ENCODE measurements around the gene EXOC3. TPM values are rescaled to one million over a fixed set of nuclear protein-coding genes. Genes with fewer than 3 reads are reported as not detected.

The EXOC3 gene
- total and polyA plus RNA-seq, 4 donors: 34.8 to 61.0 (median 51.9) TPM

- H3K27me3 ChIP-seq (ENCODE audit: control insufficient read depth in 3 of 3, insufficient read depth in 3 of 3, low read length in 2 of 3): no peaks in the 10 kb centered on the region
- no peak overlapping the region for H3K27ac ChIP-seq (ENCODE audit: low read depth in 1 of 2, low read length in 1 of 2)
- no peaks in the 10 kb centered on the region for H3K9me3 ChIP-seq (ENCODE audit: control insufficient read depth in 4 of 4, insufficient read depth in 3 of 4, low read length in 3 of 4)
- DNase-seq: no peak
- no peak overlapping the region for H3K9ac ChIP-seq (ENCODE audit: insufficient read depth in 1 of 2, low read length in 2 of 2)
- H3K4me1 ChIP-seq (ENCODE audit: control insufficient read depth in 5 of 5, insufficient read depth in 5 of 5, low read length in 5 of 5): peaks cover 0 to 19% (median 4%) of the 10 kb centered on the region in 5 donors
- 79 to 88% methylated on average over 14 of the region's 14 CpGs for WGBS, 2 donors
- TF ChIP-seq, protein P1, sequence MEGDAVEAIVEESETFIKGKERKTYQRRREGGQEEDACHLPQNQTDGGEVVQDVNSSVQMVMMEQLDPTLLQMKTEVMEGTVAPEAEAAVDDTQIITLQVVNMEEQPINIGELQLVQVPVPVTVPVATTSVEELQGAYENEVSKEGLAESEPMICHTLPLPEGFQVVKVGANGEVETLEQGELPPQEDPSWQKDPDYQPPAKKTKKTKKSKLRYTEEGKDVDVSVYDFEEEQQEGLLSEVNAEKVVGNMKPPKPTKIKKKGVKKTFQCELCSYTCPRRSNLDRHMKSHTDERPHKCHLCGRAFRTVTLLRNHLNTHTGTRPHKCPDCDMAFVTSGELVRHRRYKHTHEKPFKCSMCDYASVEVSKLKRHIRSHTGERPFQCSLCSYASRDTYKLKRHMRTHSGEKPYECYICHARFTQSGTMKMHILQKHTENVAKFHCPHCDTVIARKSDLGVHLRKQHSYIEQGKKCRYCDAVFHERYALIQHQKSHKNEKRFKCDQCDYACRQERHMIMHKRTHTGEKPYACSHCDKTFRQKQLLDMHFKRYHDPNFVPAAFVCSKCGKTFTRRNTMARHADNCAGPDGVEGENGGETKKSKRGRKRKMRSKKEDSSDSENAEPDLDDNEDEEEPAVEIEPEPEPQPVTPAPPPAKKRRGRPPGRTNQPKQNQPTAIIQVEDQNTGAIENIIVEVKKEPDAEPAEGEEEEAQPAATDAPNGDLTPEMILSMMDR (IDR thresholded peaks at IDR 0.05; ENCODE audit: control extremely low read depth, extremely low read depth): no peak
- ATAC-seq (ENCODE audit: insufficient read depth, low FRiP score): no peak
- H3K36me3 ChIP-seq (ENCODE audit: control insufficient read depth in 4 of 4, insufficient read depth in 4 of 4, low read length in 4 of 4): peaks cover 0 to 2% (median 0%) of the 10 kb centered on the region in 4 donors
- H3K4me3 ChIP-seq: no peak overlapping the region
These were observed 3.3 kb upstream of the EXOC3 start for GRCh38 chr5:439636-440035.

GRCh38 chr5:440401-441201, 2.4 kb upstream of the EXOC3 start:
- H3K4me3 ChIP-seq: no peak overlapping the region
- WGBS, 2 donors: 64 to 76% methylated on average over 18 of the region's 18 CpGs
- no peaks in the 10 kb centered on the region for H3K36me3 ChIP-seq (ENCODE audit: control insufficient read depth in 4 of 4, insufficient read depth in 4 of 4, low read length in 4 of 4)
- H3K4me1 ChIP-seq (ENCODE audit: control insufficient read depth in 5 of 5, insufficient read depth in 5 of 5, low read length in 5 of 5): peaks cover 0 to 19% (median 4%) of the 10 kb centered on the region in 5 donors
- H3K9me3 ChIP-seq (ENCODE audit: control insufficient read depth in 4 of 4, insufficient read depth in 3 of 4, low read length in 3 of 4): no peaks in the 10 kb centered on the region
- TF ChIP-seq, protein P1 (IDR thresholded peaks at IDR 0.05; ENCODE audit: control extremely low read depth, extremely low read depth): no peak
- DNase-seq (no peak), ATAC-seq (ENCODE audit: insufficient read depth, low FRiP score) (no peak)
- H3K27me3 ChIP-seq (ENCODE audit: control insufficient read depth in 3 of 3, insufficient read depth in 3 of 3, low read length in 2 of 3): no peaks in the 10 kb centered on the region
- H3K27ac ChIP-seq (ENCODE audit: low read depth in 1 of 2, low read length in 1 of 2): no peak overlapping the region
- H3K9ac ChIP-seq (ENCODE audit: insufficient read depth in 1 of 2, low read length in 2 of 2): no peak overlapping the region

DNA sequence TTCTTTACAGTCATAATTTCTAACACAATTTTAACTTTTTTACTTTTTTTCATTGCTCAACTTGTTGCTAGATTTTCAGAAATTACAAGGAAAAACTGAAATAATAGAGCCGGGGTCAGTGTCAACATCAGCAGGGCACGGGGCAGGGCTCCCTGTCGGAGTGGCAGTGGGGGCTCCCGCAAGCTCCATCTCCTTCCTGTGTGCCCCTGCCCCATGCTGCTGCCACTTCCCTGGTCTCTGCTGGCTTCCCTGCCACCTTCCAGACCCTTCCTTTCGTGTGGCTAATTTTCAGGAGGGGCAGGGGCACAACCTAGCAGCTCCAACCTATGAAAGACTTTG, 1.0 kb upstream of the EXOC3 start:
- WGBS, 2 donors: 86 to 88% methylated on average over 5 of the region's 5 CpGs
- peaks cover 0 to 19% (median 4%) of the 10 kb centered on the region in 5 donors for H3K4me1 ChIP-seq (ENCODE audit: control insufficient read depth in 5 of 5, insufficient read depth in 5 of 5, low read length in 5 of 5)
- peaks cover 0 to 5% (median 3%) of the 10 kb centered on the region in 4 donors for H3K36me3 ChIP-seq (ENCODE audit: control insufficient read depth in 4 of 4, insufficient read depth in 4 of 4, low read length in 4 of 4)
- no peaks in the 10 kb centered on the region for H3K9me3 ChIP-seq (ENCODE audit: control insufficient read depth in 4 of 4, insufficient read depth in 3 of 4, low read length in 3 of 4)
- peak overlapping the region; percentile 99 for H3K4me3 ChIP-seq
- TF ChIP-seq, protein P1 (IDR thresholded peaks at IDR 0.05; ENCODE audit: control extremely low read depth, extremely low read depth): no peak
- no peaks in the 10 kb centered on the region for H3K27me3 ChIP-seq (ENCODE audit: control insufficient read depth in 3 of 3, insufficient read depth in 3 of 3, low read length in 2 of 3)
- H3K9ac ChIP-seq (ENCODE audit: insufficient read depth in 1 of 2, low read length in 2 of 2): no peak overlapping the region
- DNase-seq (no peak), ATAC-seq (ENCODE audit: insufficient read depth, low FRiP score) (no peak)
- H3K27ac ChIP-seq (ENCODE audit: low read depth in 1 of 2, low read length in 1 of 2): peak overlapping the region in 1 of 2 donors; percentile 92

Measured in lung (tissue), 12 donors.